Dendritic cell treated with granulocyte-macrophage colony-stimulating factor and Interleukin-4, amounts not matched to agents 40 ng/mL and 50 ng/mL, for 4 days (primary cell): Measurements from ENCODE around the gene BLM.

Experiments
- H3K27ac Mint-ChIP-seq: one replicate; pipeline ENCODE4 v1.8.0; 2022; ENCODE audit warnings: mild to moderate bottlenecking, mixed read lengths
- H3K27me3 Mint-ChIP-seq: one replicate; pipeline ENCODE4 v1.8.0; 2022; ENCODE audit warnings: mild to moderate bottlenecking, mixed read lengths
- H3K36me3 Mint-ChIP-seq: one replicate; pipeline ENCODE4 v1.8.0; 2022; ENCODE audit warnings: low read depth, mixed read lengths
- H3K4me1 Mint-ChIP-seq: one replicate; pipeline ENCODE4 v1.8.0; 2022; ENCODE audit warnings: low read depth, mixed read lengths
- H3K4me3 Mint-ChIP-seq: one replicate; pipeline ENCODE4 v1.8.0; 2022; ENCODE audit warnings: mild to moderate bottlenecking, moderate library complexity, mixed read lengths
- H3K9me3 Mint-ChIP-seq: one replicate; pipeline ENCODE4 v1.8.0; 2022; ENCODE audit warnings: mixed read lengths
- intact Hi-C: fragments of 100-400 bp; cut with micrococcal nuclease; formaldehyde crosslinking; loops from one replicate; pipeline ENCODE4 v1.15.0; 2022

Gene BLM

DNA sequence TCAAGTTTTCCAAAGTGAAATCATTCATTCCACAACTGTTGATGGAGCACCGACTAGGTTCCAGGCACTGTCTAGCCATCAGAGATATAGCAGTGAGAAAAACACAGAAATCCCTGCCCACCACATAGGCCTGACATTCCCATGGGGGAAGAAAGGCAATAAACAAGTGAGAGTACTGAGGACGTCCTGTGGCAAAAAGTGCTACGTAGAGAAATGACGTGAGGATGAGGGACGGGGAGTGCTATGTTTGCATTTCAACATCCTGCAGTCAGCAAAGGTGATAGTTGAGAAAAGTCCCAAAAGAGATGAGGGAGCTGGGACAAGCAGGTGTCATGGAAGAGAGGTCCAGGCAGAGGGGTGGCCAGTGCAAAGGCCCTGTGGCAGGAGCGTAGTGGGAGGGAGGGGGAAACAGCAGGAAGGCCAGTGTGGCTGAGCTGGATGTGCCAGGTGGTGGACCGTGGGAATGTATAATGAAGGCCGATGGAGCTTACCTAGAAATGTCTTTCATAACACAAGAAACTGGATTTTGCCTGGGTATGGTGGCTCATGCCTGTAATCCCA lies 140.8 kb downstream of the BLM start:
- H3K36me3 Mint-ChIP-seq: peaks cover 18% of the 10 kb centered on the region
- no peak overlapping the region for H3K27ac Mint-ChIP-seq
- H3K4me3 Mint-ChIP-seq: no peak overlapping the region
- peaks cover 56% of the 10 kb centered on the region for H3K4me1 Mint-ChIP-seq
- H3K27me3 Mint-ChIP-seq: no peaks in the 10 kb centered on the region
- H3K9me3 Mint-ChIP-seq: no peaks in the 10 kb centered on the region
- intact Hi-C loops: no loop called here

DNA sequence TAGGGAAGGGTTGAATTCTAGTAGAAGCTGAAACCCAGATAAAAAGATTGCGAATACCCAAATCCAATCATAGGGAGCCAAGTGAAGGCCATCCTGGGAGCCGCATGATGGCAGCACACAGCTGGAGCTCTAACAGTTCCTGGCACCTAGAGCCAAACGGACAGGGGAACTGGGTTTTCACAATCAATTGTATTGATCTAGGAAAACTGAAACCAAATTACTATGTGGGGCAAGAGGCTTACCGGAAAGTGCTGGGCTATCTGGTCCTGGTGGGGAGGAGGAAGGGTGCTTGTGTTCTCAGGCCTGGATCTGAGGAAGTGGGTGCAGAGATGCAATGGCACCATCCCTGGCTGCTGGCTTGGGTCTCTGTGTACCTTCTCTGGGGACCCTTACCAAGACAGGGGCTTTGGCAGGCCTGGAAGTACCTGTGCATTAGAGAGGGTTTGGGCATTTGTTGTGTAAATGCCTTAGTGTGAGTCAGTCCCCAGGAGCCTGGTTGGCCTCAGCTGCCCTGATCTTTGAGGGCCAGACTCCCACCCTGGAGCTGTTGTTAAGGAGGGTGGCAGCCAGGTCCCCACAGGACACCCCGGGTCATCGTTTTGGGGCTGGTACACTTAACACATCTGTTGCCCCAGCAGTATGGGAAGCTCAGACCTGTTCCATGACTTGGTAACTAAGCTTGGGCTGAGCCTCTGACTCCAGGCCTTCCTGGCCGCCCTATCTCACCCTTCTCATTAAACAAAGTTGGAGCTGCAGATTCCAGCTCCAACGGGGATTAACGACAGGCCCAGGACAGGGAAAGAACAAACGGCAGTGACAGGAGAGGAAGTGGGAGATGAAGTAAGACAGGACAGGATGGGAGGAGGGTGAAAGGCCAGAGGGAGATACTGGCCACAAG lies 142.3 kb downstream of the BLM start:
- Mint-ChIP-seq H3K27ac (peak overlapping the region; percentile 76), H3K4me1 (peaks cover 56% of the 10 kb centered on the region), H3K27me3 (no peaks in the 10 kb centered on the region), H3K9me3 (no peaks in the 10 kb centered on the region), H3K36me3 (peaks cover 12% of the 10 kb centered on the region), H3K4me3 (no peak overlapping the region)
- intact Hi-C loops: no loop called here

DNA sequence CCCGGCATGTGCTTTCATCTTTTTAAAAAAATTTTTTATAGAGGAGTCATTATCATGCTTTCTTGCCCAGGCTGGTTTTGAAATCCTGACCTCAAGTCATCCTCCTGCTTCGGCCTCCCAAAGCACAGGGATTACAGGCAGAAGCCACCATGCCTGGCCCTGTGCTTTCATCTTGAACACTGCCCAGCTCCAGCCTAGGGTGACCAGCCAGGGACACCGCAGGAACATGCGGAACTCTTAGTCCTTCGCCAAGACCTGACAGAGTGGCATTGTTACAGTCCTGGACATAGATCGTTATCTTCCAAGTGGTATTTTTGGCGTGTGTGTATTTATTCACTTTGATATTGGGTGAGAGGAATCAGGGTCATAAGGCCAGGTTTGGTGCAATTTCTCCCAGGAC lies 143.3 kb downstream of the BLM start:
- intact Hi-C loops: no loop called here
- Mint-ChIP-seq H3K4me3 (no peak overlapping the region), H3K9me3 (no peaks in the 10 kb centered on the region), H3K4me1 (peaks cover 47% of the 10 kb centered on the region), H3K36me3 (peaks cover 2% of the 10 kb centered on the region), H3K27me3 (no peaks in the 10 kb centered on the region), H3K27ac (no peak overlapping the region)

DNA sequence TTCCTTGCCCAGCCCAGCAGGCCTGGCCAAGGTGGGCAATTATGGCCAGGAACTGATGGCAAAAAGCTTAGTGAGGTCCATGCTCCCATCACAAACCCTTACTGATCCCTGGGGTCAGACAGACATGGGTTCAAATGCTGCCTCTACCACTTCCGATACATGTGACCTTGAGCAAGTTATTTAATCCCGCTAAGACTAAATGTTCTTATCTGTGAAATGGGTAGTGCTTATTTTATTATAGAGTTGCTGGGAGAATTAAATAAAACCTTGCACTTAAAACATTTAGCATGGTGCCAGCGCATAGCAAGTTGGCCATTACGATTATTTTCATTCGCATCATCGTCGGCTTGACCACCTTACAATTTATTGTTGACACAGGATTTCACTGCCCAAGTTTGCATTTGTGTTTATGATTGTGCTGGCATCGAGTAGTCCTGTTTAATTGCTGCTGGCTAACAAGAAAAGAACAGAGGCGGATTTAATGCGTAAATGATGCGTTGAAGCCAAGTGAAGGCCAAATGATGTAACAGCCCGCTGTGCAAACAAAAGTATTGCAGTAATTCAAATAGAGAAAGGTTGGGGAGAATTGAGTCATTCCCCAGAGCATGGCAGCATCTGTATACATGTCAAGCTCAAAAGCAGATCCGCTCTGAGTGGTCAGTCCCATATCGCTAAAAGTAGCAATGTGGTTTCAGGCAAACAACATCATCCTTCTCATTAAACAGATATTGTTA lies 144.0 kb downstream of the BLM start:
- Mint-ChIP-seq H3K27ac (no peak overlapping the region), H3K9me3 (no peaks in the 10 kb centered on the region), H3K36me3 (no peaks in the 10 kb centered on the region), H3K27me3 (no peaks in the 10 kb centered on the region), H3K4me3 (no peak overlapping the region), H3K4me1 (peaks cover 47% of the 10 kb centered on the region)
- intact Hi-C loops: no loop called here

DNA sequence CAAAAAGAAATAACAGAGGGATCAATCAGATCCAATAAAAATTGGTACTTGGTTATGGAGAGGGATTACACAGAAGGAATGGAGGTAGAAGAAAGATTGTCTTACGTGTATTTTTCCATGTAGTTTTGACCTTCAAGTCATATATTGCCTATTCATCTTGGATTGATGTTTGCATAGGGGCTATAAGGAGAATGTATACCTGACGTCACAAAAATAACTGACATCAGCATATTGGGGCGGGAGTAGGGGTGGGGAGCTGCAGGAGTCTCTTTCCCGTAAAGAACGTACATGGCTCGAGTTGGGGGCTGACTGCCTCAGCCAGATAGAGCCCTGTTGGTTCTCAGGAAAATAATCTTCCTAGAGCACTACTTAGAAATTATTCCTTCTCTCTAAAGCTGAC lies 145.3 kb downstream of the BLM start:
- Mint-ChIP-seq H3K4me3 (no peak overlapping the region), H3K27ac (peak overlapping the region; percentile 75), H3K4me1 (peaks cover 57% of the 10 kb centered on the region), H3K9me3 (no peaks in the 10 kb centered on the region), H3K27me3 (no peaks in the 10 kb centered on the region), H3K36me3 (no peaks in the 10 kb centered on the region)
- intact Hi-C loops: no loop called here

DNA sequence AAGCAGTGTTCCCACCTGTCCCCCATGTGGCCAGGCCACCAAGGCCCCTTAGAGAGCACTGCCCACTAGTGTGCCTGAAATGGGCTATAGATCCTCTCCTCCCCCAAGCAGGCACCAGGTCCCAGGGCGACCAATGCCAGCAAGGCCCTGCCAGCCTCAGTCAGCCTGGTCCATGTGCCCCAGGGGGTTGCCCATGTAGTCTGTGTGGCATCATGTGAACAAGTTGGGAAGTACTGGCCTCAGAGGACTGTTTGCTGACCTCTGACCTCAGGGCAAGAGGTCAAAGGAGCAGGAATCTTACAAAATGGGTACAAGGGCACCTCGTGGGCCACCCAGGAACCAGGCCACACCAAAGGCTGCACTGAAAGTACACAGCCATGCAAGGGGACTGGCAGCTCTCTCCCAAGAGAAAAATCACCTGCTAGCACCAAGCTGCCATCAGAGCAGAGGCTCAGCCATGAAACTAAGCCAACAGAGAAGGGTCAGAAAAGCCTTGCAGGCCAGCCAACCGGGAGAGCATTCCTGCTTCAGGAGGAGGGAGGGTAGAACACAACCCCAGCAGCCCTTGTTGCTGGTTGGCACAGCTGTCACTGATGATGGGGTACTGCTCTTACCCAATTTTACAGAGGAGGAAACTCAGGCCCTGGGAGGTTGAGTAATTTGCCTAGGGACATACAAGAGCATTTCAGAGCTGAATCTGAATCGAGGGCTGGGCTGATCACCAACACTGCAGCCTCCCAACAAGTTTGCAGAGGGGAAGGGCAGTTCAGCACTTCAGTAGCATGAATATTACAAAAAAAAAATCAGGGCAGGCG lies 146.0 kb downstream of the BLM start:
- Mint-ChIP-seq H3K4me1 (peaks cover 64% of the 10 kb centered on the region), H3K4me3 (no peak overlapping the region), H3K36me3 (no peaks in the 10 kb centered on the region), H3K27me3 (no peaks in the 10 kb centered on the region), H3K27ac (peak overlapping the region; percentile 75), H3K9me3 (no peaks in the 10 kb centered on the region)
- intact Hi-C loops: no loop called here

DNA sequence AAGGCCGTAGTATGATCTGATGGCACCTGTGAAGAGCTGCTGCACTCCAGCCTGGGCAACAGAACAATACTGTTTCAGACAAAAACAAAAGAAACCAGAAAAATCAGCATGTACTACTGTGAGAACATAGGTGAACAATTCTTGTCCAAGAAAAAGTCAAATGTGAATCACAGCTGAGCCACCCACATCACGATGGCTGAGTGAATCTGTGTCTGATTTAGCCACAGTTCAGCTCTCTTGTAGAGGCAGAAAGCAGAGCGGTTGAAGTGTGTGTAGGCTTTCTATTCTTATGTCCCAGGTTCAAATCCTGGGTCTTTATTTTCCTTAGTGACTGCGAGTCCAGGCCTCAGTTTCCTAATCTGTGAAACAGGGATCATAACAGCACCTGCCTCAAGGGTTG lies 146.8 kb downstream of the BLM start:
- H3K4me3 Mint-ChIP-seq: no peak overlapping the region
- H3K4me1 Mint-ChIP-seq: peaks cover 72% of the 10 kb centered on the region
- H3K36me3 Mint-ChIP-seq: peaks cover 8% of the 10 kb centered on the region
- no peaks in the 10 kb centered on the region for H3K9me3 Mint-ChIP-seq
- H3K27me3 Mint-ChIP-seq: no peaks in the 10 kb centered on the region
- peak overlapping the region; percentile 75 for H3K27ac Mint-ChIP-seq
- intact Hi-C loops: no loop called here

DNA sequence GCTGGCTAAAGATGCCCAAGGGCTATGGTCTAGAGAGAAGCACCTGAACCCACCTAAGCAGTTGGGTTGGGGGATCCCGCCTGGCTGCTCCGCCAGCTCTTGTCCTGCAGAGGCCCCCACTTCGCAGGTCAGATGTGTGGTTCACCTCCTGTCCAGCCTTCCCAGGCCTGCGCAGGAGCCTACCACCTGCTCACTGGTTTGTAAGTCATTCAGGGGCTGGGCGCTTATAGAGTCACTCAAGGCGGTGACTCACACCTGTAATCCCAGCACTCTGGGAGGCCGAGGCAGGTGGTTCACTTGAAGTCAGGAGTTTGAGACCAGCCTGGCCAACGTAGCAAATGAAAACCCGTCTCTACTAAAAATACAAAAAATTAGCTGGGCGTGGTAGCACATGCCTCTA lies 147.4 kb downstream of the BLM start:
- Mint-ChIP-seq H3K27me3 (no peaks in the 10 kb centered on the region), H3K4me1 (peaks cover 72% of the 10 kb centered on the region), H3K9me3 (no peaks in the 10 kb centered on the region), H3K4me3 (no peak overlapping the region), H3K27ac (peak overlapping the region; percentile 42), H3K36me3 (peaks cover 12% of the 10 kb centered on the region)
- intact Hi-C loops: no loop called here

DNA sequence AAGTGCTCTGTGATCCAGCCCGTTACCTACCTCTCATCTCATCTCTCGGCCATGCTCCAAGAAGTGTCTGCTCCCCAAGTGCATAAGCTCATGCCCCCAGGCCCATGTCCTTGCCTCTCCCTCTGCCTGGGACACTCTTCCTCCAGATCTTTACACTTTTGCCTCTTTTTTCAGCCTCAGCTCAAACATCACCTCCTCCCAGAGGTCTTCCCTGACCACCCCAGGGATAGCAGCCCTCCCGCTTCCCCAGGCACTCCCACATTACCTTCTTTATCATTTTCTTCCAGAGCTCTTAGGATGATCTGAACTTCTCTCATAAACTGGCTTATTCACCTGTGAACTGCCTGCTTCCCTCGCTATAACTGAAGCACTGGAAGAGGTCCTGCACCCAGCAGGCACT lies 148.6 kb downstream of the BLM start:
- intact Hi-C loops: no loop called here
- Mint-ChIP-seq H3K27ac (no peak overlapping the region), H3K4me1 (peaks cover 74% of the 10 kb centered on the region), H3K27me3 (no peaks in the 10 kb centered on the region), H3K9me3 (no peaks in the 10 kb centered on the region), H3K36me3 (peaks cover 19% of the 10 kb centered on the region), H3K4me3 (no peak overlapping the region)
